ENCODE measurements around the gene TMTC2.
"Not testable (repeated sequence)": the region's sequence is repeated elsewhere in the genome, so short reads cannot be mapped to it uniquely, and the experiment has no call there.

The TMTC2 gene

GRCh38 chr12:82728710-82729109, 42.0 kb downstream of the TMTC2 start:
- no peak for DNase-seq

DNA sequence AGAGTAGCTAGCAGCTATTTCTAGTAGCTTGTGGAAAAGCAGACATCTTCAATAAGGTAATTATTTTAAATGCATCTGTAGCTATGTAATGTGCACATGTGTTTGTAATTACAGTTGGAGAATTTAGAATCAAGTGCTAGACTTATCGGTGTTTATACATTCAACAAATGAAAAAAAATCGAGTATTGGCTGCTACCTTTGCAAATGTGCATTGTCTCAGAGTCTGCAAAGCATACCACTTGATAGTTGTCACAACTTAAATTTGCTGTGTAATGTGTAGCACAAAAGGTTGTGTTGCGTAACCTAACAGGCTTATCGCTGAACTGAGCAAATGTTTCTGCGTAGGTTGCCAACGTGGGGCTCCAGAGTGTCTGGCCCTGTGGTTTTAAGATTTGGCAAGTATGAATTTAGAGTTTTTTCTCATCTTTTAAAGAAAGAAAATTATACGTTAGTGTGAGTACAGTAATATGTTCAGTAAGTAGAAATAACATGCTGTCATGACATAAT, 44.3 kb downstream of the TMTC2 start:
- no peak for DNase-seq

DNA sequence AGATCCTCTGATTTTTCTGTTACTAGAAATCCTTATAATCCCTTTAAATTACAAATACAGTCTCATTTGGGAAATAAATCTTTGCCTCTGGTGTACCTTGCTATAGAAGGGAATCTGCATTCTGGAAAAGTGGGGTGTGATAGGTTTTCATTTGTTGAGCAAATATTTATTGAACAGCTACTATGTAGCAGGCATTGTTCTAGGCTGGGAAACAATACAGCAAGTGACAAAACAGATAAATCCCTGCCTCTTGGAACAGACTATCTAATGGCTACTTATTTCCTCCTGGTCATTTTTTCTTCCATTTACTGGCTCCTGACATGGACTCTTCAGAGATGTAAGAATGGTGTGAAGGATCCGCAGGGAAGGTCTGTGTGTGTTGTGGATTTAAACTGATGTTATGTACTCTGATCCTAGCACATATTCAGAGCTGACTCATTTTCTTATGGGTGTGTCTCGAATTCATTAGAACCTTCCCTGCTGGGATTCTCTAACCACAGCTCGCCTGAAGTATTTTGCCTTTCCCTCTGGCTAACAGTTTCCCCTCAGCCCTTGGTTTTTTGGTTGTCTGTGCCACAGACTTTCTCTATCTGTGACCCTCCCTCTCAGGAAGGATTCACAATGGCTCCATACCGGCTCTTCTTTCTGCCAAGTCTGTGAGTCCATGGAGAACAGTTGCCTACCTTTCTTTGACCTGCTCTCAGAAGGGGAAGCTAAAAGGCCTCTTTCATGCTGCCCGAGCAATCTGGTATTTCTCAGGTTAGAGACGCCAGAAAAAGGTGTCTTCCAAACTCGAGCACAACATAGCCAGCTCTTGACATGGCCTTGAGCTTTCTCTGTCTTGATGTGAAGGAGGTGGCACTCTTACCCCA, 53.7 kb downstream of the TMTC2 start:
- no peak for DNase-seq

GRCh38 chr12:82745063-82745674, 58.5 kb downstream of the TMTC2 start:
- DNase-seq: no peak

DNA sequence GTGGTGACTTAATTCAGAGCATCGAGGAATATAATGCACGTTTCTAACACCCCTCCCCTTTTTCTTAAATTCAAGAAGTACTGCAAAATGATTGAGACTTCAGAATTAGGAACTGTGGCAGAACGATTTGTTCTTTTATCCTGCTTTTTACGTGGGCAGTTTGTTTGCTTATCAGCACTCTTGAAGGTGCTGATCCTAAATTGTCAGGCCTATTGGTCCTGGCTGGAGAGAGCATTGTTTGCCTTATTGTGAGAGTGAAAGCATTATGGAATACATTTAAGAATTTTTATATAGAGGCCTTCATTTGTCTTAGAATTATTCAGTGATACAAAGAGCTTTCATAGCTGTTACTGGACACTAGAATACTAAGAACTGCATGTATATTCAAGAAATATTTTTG, 59.1 kb downstream of the TMTC2 start:
- DNase-seq: no peak

GRCh38 chr12:82746668-82747067, 60.0 kb downstream of the TMTC2 start:
- no peak for DNase-seq

GRCh38 chr12:82749015-82749414, 62.3 kb downstream of the TMTC2 start:
- no peak for DNase-seq

GRCh38 chr12:82754856-82755255, 68.2 kb downstream of the TMTC2 start:
- no peak for DNase-seq

GRCh38 chr12:82756303-82756702, 69.6 kb downstream of the TMTC2 start:
- DNase-seq: no peak

DNA sequence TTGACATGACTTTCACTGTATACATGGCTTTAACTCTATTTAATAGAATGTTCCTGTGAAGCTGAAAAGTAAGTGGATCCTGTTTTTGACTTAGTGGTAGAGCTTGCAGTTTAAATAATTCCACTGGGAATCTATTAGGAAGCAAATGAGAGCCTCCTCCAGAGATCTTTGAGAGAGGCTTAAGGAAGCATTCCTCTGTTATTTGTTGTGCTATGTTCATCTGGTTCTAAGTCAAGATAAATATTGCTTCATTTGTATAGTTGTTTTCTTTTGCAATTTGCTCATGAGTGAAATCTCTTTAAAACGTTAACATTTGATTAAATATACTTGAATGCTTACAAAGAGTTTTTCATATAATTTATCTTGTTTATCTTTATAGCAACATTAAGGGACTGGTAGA, 70.4 kb downstream of the TMTC2 start:
- no peak for DNase-seq

GRCh38 chr12:82757656-82758055, 71.0 kb downstream of the TMTC2 start:
- no peak for DNase-seq

DNA sequence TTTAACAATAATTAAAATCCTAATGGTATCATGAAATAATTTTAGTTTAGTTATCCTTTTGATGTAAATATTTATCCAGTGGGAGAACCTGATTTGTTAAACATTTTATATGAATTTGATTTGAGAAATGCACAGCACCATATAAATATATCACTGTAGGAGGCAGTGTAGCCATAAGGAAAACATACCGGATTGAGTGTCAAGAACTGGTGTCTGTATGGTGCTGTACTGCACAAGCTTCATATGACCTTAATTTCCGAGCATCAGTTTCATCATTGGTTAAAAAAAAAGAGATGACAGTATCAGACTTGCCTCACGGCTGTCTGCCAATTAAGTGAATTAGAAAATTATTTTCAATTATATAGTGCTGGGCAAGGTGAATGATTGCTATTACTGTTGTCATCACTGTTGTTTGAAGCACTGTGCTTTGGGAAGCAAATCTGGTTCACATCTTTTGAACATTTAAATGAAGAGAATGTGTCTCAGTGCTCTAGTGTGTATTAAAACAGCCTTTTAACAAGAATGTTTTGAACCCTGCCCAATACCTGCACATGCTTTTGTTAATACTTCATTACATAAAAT, 72.1 kb downstream of the TMTC2 start:
- DNase-seq: peak; percentile 38

GRCh38 chr12:82760423-82760822, 73.7 kb downstream of the TMTC2 start:
- no peak for DNase-seq

GRCh38 chr12:82765206-82765605, 78.5 kb downstream of the TMTC2 start:
- not testable (repeated sequence) for DNase-seq

GRCh38 chr12:82765971-82766705, 79.4 kb downstream of the TMTC2 start:
- no peak for DNase-seq

- no peak for DNase-seq
Measured at GRCh38 chr12:82774666-82775065, 88.0 kb downstream of the TMTC2 start.

- no peak for DNase-seq
Measured at GRCh38 chr12:82780517-82780916, 93.8 kb downstream of the TMTC2 start.

GRCh38 chr12:82781309-82781997, 94.7 kb downstream of the TMTC2 start:
- no peak for DNase-seq

- no peak for DNase-seq
Measured at GRCh38 chr12:82783435-82783834, 96.7 kb downstream of the TMTC2 start.

- no peak for DNase-seq
Measured at GRCh38 chr12:82787016-82787415, 100.3 kb downstream of the TMTC2 start.

DNA sequence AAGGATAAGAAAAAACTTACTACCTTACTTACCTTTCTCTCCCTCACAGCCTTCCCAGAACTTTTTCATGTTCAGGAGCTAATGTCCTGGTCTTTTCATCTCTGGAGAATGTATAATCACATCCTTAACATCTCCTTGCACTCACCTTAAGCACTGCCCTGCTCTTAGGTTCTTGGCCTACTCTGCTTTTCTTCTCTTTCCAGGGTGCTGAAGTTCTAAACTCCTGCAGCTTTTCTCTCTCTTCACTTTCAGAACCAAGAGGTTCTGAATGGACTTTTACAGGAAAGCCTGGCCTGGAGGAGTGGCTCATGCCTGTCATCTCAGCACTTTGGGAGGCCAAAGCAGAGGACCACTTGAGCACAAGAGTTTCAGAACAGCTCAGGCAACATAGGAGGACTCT, 101.9 kb downstream of the TMTC2 start:
- DNase-seq: no peak

- DNase-seq: peak; percentile 53
Measured at GRCh38 chr12:82789674-82790073, 103.0 kb downstream of the TMTC2 start.
